GM21526 (cell line): ENCODE measurements around the gene GPD1.
"Not testable (repeated sequence)": the region's sequence is repeated elsewhere in the genome, so short reads cannot be mapped to it uniquely, and the experiment has no call there.

ENCODE experiments used
- ATAC-seq: cut with Tn5 transposase; IDR thresholded peaks from one replicate; pipeline ENCODE4 v1.9.1; 2021; ENCODE audit warnings: moderate library complexity; ENCODE audit not compliant: unreplicated experiment, low FRiP score

The GPD1 gene

GRCh38 chr12:50073206-50073605 lies 30.6 kb upstream of the GPD1 start:
- ATAC-seq: no peak

GRCh38 chr12:50073712-50074111 lies 30.1 kb upstream of the GPD1 start:
- no peak for ATAC-seq

GRCh38 chr12:50074936-50075807 lies 28.6 kb upstream of the GPD1 start:
- peak; percentile 63 for ATAC-seq

GRCh38 chr12:50075808-50076170 lies 28.0 kb upstream of the GPD1 start:
- ATAC-seq: no peak

GRCh38 chr12:50077099-50077498 lies 26.7 kb upstream of the GPD1 start:
- no peak for ATAC-seq

GRCh38 chr12:50078281-50078680 lies 25.5 kb upstream of the GPD1 start:
- ATAC-seq: no peak

GRCh38 chr12:50079771-50080170 lies 24.0 kb upstream of the GPD1 start:
- ATAC-seq: no peak

GRCh38 chr12:50081096-50081808 lies 22.6 kb upstream of the GPD1 start:
- no peak for ATAC-seq

- no peak for ATAC-seq
These were observed 21.2 kb upstream of the GPD1 start for GRCh38 chr12:50082644-50083043.

GRCh38 chr12:50083301-50083700 lies 20.5 kb upstream of the GPD1 start:
- ATAC-seq: no peak

GRCh38 chr12:50084409-50084774 lies 19.4 kb upstream of the GPD1 start:
- ATAC-seq: not testable (repeated sequence)

- peak; percentile 67 for ATAC-seq
These were observed 18.8 kb upstream of the GPD1 start, which contains the start of gene SMARCD1 for GRCh38 chr12:50084775-50085614. Gene SMARCD1 (plus strand): TSS chr12:50085342. CDS start chr12:50085370, 28 bp downstream.

GRCh38 chr12:50085615-50086072 lies 18.2 kb upstream of the GPD1 start:
- no peak for ATAC-seq

GRCh38 chr12:50086148-50086547 lies 17.7 kb upstream of the GPD1 start:
- ATAC-seq: no peak

- no peak for ATAC-seq
These were observed 16.7 kb upstream of the GPD1 start for GRCh38 chr12:50087151-50087550.

- ATAC-seq: no peak
These were observed 15.8 kb upstream of the GPD1 start for GRCh38 chr12:50087995-50088394.

- ATAC-seq: no peak
These were observed 15.1 kb upstream of the GPD1 start for GRCh38 chr12:50088577-50089335.

- ATAC-seq: no peak
These were observed 14.1 kb upstream of the GPD1 start for GRCh38 chr12:50089730-50090129.

GRCh38 chr12:50090391-50090790 lies 13.4 kb upstream of the GPD1 start:
- ATAC-seq: no peak

GRCh38 chr12:50097952-50098351 lies 5.9 kb upstream of the GPD1 start:
- ATAC-seq: no peak
